GM12891 (cell line): ENCODE results near the gene ASPHD2.

Experiments
- POLR2A ChIP-seq: IDR thresholded peaks from 2 replicates; pipeline ENCODE4 v1.6.1; 2011; ENCODE audit warnings: low read depth, low read length, control low read depth
- POLR2AphosphoS5 ChIP-seq: IDR thresholded peaks from 2 replicates; pipeline ENCODE4 v1.6.1; 2011; ENCODE audit warnings: low read depth, low read length, control low read depth
- TAF1 ChIP-seq: IDR thresholded peaks from 2 replicates; pipeline ENCODE4 v1.6.1; 2011; ENCODE audit warnings: low read depth, low read length, control low read depth

DNA sequence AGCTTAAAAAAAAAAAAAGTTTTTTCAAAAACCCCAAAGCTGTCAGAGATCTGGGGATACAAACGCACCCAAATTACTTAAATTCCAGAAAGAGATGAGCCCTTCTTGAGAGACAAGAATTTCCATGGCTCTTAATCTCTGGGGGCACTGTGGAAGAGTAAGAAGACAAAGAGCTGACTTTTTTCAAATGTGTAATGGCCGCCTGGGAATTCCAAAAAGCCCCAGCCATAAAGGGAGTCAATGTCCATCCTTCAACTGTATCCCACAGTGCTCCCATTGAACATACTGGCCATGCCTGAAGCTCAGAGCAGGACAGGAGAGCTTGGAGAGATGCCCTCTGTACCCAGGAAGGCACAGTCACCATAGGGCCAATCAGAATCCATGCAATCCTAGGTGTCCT, 37.4 kb upstream of the ASPHD2 start:
- TF ChIP-seq POLR2AphosphoS5 (no peak), POLR2A (no peak), TAF1 (no peak)
